ENCODE measurements around the gene OR1L6.

Gene OR1L6, protein sequence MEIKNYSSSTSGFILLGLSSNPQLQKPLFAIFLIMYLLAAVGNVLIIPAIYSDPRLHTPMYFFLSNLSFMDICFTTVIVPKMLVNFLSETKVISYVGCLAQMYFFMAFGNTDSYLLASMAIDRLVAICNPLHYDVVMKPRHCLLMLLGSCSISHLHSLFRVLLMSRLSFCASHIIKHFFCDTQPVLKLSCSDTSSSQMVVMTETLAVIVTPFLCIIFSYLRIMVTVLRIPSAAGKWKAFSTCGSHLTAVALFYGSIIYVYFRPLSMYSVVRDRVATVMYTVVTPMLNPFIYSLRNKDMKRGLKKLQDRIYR

DNA sequence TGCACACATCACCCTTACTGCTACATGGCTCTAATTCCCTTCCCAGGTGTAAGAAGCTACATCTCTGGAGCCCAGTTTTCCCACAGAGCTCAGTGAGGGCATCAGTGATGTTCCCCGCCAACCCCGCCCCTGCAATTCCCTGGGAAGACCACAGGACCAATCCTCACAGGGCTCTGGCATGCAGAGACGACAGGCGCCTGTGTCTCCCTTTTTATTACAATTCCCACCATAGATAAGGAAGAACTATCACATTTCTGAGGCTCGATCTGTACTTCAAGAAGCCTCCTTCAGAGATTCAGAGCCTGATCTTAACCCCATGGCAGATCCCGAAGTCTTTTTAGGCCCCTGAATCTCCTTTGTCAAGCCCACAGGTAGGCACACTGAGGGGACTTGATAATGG lies at the start of gene OR1L6:
TSS of gene OR1L6 (plus strand) at position 301 of the 400 bp plus-strand sequence. CDS start 7,545 bp downstream, outside the sequence.
- no peak for DNase-seq (ENCODE audit: low spot score)

- DNase-seq (ENCODE audit: low spot score), result no peak
Observed at GRCh38 chr9:122695696-122696095, 46.4 kb upstream of the OR1L6 start.

DNA sequence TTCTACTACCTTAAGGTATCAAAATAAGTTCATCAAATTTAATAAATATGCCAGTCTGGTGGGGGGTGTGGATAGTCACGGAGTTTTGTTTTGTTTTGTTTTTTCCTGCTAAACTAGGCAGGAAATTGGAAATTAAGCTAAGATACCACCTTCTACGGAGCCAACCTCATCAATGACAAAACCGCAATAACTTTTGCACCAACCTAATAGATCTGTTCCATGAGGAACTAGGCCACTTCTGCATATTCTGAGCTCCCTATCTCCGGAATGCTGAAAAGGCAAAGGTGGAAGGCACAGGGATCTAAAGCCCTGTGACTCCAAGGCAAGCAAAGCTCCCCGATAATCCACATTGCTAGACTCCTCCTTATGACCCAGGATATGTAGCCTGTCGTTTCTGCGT lies 24.1 kb upstream of the OR1L6 start:
- DNase-seq (ENCODE audit: low spot score), result no peak

DNA sequence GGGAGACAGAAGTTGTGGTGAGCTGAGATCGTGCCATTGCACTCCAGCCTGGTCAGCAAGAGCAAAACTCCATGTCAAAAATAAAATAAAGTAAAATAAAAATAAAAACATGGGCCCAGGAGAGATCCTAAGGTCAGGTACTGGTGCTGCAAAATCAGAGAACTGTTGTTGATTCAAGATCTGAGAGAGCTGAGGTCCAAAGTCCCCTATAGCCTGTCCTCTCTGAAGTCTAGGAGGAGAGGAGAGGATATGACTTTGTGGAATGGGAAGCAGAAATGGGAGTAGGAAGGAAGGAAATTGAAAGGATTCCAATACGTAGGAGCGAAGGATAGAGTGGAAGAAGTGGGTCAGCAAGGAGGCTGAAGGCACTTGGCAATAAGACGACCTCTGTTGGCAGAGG lies 22.9 kb upstream of the OR1L6 start:
- no peak for DNase-seq (ENCODE audit: low spot score)

DNA sequence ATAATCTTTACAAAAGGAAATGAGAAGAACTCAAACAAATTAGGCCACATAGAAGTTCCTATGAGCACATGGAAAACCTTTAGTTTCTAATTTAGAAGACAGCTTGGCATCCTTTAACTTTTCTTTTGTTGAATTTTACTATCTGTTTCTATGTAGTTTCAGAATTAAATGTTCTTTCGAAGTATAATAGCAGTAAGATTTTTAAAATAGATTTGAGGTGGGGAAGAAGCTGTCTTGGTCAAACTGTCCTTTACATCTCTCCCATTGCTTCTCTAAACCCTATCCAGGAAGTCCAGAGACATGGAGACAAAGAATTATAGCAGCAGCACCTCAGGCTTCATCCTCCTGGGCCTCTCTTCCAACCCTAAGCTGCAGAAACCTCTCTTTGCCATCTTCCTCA lies 18.4 kb upstream of the OR1L6 start, which contains the start of gene OR1L4:
TSS of gene OR1L4 (plus strand) at position 301 of the 400 bp plus-strand sequence. CDS start at position 301, 0 bp downstream.
- no peak for DNase-seq (ENCODE audit: low spot score)

DNA sequence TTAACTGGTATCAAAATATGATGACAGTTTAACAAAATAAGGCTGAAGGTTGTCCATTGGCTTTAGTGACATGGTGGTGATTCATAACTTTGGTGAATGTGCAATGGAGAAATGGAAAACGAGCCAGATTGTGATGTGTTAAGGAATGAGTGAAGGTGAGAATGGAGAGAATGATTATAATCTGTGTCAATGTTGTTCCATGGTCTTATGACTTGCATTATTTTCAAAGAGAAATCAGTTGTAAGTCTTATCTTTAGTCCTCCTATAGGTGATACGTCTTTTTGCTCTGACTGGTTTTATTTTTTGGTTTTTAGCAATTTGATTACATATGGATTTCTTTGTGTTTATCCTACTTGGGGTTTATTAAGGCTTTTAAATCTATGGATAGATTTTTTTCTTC lies 12.7 kb downstream of the OR1L6 start:
- DNase-seq (ENCODE audit: low spot score), result no peak

DNA sequence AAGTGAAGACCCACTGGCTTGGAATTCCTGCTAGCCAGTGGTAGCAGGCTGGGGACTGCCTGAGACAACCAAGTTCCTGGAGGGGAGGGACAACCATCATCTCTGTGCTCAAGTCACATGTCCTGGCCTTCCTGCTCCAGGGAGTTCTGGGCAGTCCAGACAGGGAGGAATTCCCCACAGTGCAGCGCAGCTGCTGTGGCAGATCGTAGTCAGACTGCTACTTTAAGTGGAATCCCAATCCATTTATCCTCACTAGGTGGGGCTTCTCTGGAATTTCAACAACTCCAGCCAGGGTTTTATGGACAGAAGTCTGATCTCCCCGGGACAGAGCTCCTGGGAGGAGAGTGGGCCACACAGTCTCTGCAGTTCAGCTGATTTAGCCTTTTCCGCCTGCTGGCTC lies 25.7 kb downstream of the OR1L6 start:
- DNase-seq (ENCODE audit: low spot score), result no peak

DNA sequence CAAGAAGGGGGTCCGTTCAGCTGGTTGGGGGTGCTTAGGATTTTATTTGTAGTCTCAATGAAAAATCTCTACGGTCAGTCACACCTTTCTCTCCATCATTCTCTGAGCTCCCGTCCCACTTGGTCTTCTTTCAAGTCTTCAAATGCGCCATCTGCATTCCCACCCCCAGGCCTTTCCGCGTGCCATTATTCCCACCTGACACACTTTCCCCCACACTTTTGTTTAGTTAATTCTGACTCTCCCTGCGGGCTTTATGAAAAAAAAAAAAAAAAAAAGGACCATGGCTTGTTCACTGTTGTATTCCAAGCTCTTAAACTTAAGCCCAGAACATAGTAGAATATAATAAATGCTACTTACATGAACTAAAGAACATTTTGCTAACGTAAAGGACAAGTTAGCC lies 34.9 kb downstream of the OR1L6 start:
- no peak for DNase-seq (ENCODE audit: low spot score)

- DNase-seq (ENCODE audit: low spot score), result no peak
Observed at GRCh38 chr9:122777935-122778627, 36.0 kb downstream of the OR1L6 start.

GRCh38 chr9:122779181-122779580 lies 37.1 kb downstream of the OR1L6 start:
- DNase-seq (ENCODE audit: low spot score), result no peak

DNA sequence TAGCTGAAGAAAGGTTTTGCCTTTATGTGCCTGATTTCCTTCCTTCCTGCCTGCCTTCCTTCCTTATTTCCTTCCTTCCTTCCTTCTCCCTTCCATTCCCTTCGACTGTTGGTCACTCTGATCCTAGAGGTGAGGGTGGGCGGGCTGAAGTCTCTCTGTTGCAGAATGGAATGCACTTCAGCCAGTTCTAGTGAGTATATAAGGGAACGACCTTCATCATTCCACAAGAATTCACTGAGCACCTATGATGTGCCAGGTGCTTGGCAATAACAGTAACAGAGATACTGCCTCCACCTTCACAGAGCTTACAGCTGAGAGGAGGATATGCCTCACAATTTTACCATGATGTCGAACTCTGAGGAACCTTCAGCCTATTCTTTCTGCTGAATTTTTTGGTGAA lies 37.9 kb downstream of the OR1L6 start:
- no peak for DNase-seq (ENCODE audit: low spot score)

DNA sequence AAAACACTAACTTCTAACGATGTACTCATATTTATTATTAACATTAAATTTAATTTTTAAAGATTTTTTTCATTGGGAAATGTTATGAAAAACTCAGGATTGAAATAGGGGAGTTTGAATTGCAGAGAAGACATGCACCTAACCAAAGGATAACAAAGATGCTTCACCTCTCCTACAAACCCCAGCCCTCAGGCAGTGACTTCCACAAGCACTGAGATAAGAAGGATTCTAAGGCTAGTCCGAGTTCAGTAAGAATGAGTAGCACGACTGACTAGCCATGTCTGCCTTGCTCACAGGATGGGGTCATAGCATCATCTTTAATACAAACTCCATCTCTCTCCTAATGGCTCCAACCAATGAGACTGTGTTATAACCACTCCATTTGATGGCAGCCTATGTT lies 39.6 kb downstream of the OR1L6 start:
- DNase-seq (ENCODE audit: low spot score), result no peak

DNA sequence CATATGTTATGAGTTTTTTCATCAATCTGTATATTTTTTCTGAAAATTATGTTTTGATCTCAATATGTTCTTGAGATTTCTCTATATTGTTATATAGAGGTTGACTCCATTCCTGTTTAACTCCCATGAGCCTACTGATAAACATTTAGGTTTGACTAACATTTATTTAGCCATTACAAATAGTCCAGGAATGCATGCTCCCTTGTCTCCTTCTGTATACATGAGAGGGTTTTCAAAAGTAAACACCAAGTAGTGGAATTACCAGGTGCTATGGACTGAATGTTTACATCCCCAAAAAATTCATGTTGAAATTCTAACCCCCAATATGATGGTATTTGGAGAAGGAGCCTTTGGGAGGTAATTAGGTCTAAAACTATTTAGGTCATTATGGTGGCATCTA lies 43.2 kb downstream of the OR1L6 start:
- DNase-seq (ENCODE audit: low spot score), result no peak

DNA sequence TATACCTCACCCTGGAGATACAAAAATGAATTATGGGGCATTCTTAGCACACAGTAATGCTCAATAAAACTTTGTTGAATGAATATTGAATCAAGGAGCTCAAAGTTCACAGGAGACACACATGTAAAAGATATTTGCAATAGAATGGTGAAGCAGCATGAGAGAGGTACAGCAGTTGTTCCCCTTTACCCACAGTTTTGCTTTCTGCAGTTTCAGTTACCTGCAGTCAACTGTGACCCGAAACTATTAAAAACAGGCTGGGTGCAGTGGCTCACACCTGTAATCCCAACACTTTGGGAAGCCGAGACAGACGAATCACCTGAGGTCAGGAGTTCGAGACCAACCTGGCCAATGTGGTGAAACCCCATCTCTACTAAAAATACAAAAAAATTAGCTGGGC lies 44.2 kb downstream of the OR1L6 start:
- DNase-seq (ENCODE audit: low spot score), result no peak

GRCh38 chr9:122788831-122789230 lies 46.7 kb downstream of the OR1L6 start, which contains the start of gene OR5C1:
Gene OR5C1 (plus strand): TSS chr9:122788933. CDS start chr9:122788933, 0 bp downstream.
- no peak for DNase-seq (ENCODE audit: low spot score)

- DNase-seq (ENCODE audit: low spot score), result no peak
Observed at GRCh38 chr9:122789256-122790046, 47.3 kb downstream of the OR1L6 start.

GRCh38 chr9:122791872-122792669 lies 50.0 kb downstream of the OR1L6 start:
- no peak for DNase-seq (ENCODE audit: low spot score)

GRCh38 chr9:122797316-122798063 lies 55.4 kb downstream of the OR1L6 start:
- DNase-seq (ENCODE audit: low spot score), result no peak

Measured in hematopoietic multipotent progenitor cell treated with erythropoietin and hydrocortisone succinate and interleukin-3 and kit ligand, for 15 days (in vitro differentiated cells).